Activated effector memory CD4-positive, alpha-beta T cell treated with Interleukin-2 at 50 U/mL for 16 hours (primary cell): Measurements from ENCODE around the gene FAM124B.

Source experiments
- DNase-seq: peaks from one replicate; pipeline ENCODE4 v3.0.0-alpha.2; 2020

The FAM124B gene

DNA sequence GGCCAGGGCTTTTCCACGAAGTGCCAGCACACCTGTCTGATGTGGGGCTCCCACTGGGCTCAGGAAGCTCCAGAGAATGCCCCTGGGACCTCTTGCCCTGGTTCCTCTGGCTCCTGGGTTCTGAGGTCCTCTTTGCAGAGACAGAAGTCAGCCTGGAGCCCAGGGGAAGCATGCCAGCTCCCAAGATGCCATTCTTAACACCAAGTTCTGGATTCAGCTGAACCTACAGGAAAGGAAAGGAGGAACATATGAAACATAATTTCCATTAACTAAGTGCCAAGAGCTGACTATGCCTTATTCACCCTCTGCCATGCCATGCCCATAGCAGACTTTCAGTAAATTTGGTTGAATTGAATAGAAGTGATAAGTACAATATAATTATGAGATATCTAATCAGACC is 21.9 kb downstream of the FAM124B start:
- DNase-seq: no peak

DNA sequence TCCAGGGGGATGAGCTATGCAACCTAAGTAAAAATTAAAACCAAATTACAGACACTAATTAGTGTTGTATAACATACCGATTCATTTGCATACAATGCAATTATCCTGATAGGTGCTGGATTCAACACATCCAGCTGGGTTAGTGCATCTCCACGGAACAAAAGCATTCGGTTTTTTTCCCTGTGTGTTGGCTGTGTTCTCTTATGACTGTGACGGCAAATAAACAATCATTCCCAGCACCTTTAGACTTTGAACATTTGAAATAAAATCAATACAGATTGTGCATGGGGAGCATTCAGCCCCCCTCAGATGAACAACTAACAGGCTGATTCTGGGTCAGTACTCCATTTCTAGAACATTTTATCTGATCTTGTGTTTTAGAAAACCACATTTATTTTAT is 22.7 kb downstream of the FAM124B start:
- no peak for DNase-seq

DNA sequence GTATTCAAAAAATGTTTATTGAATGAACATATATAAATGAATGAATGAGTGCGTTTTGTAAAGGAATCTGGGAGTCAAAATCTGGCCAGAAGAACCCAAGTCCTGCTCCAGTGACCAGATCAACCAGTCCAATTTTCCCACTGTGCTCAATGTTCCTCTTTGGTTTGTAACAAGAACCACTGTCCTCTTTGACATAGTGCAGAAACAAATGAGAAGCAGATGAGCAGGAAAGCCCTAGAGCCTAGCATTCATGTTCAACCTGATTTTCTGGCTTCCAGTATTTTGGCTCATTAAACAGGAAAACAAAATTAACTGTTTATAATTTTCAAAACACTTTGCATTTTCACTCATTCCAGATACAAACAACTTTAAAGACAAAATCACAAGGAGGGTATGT is 23.2 kb downstream of the FAM124B start:
- DNase-seq: no peak

GRCh38 chr2:224377751-224378700 is 23.9 kb downstream of the FAM124B start:
- DNase-seq: no peak

DNA sequence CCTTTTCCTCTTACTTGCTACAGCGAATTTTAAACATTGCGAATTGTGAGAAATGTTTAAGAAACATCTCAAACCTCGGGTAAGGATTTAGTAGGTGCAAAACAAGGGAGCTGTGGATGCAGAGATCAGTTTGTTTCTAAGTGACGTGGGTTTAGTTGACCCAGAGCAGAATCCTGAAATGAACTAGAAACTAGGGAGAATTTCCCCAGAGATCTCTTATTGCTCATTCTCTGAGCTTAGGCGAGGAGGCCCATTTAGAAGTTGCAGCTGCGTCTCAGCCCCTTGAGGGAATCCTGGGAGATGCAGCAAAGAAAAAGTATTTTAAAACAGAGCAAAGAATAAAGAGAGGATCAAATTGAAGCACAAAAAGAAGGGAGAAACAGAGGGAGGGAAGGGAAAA is 29.3 kb downstream of the FAM124B start:
- no peak for DNase-seq

- DNase-seq: no peak
Measured at GRCh38 chr2:224369028-224369632, 32.8 kb downstream of the FAM124B start.

- no peak for DNase-seq
Measured at GRCh38 chr2:224366267-224366844, 35.6 kb downstream of the FAM124B start.

GRCh38 chr2:224365331-224365730 is 36.6 kb downstream of the FAM124B start:
- no peak for DNase-seq

DNA sequence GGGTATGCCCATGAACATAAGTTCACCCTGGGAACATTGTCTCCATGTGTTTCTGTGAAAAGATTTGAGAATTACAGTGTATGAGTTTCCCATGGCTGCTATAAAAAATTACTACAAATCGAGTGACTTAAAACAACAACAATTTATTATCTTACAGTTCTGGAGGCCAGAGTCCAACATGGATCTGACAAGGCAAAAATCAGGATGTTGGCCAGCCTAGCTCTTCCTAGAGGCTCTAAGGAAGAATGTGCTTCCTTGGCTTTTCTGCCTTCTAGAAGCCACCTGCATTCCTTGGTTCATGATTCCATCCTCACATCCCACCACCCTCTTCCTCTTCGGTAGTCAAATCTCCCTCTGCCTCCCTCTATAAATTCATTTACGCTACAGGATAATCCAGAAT is 38.6 kb downstream of the FAM124B start:
- DNase-seq: no peak

DNA sequence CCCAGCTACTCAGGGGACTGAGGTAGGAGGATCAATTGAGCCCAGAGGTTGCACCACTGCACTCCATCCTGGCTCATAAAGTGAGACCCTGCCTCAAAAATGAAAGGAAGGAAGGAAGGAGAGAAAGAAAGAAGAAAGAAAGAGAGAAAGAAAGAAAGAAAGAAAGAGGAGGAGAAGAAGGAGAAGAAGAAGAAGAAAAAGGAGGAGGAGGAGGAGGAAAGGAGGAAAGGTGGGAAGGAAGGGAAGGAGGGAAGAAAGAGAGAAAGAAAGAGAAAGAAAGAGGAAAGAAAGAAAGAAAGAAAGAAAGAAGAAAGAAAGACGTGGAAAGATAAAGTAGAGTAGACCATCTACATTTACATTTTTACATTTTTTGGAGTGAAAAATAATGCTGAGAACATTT is 39.8 kb downstream of the FAM124B start:
- DNase-seq: no peak

- DNase-seq: no peak
Measured at GRCh38 chr2:224360801-224361251, 41.1 kb downstream of the FAM124B start.

GRCh38 chr2:224359569-224359968 is 42.3 kb downstream of the FAM124B start:
- DNase-seq: no peak

- DNase-seq: peak; percentile 12
Measured at GRCh38 chr2:224357098-224357901, 44.6 kb downstream of the FAM124B start.

GRCh38 chr2:224354632-224355211 is 47.2 kb downstream of the FAM124B start:
- no peak for DNase-seq

DNA sequence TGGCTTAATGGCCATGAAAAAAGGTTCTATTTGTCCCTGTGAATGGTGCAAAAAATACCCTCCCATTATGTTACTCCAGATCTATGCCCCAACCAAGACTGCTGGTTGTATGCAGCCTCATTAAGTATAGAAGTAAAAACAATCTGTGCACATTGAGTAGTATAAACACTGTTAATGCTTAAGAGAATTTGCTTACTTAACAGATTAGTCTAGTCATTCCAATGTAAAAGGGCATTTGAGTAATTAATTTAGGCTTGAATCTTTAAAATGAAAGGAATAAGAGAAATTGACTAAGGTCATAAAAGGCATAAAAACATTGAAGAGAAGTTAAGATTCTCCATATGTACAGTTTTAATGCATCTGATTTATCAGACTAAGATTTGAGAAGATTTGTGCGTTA is 51.2 kb downstream of the FAM124B start:
- no peak for DNase-seq

- DNase-seq: no peak
Measured at GRCh38 chr2:224349396-224349795, 52.5 kb downstream of the FAM124B start.

- no peak for DNase-seq
Measured at GRCh38 chr2:224347176-224348051, 54.5 kb downstream of the FAM124B start.

GRCh38 chr2:224345492-224345891 is 56.4 kb downstream of the FAM124B start:
- DNase-seq: no peak

- no peak for DNase-seq
Measured at GRCh38 chr2:224343226-224343625, 58.7 kb downstream of the FAM124B start.

GRCh38 chr2:224335991-224336390 is 65.9 kb downstream of the FAM124B start:
- DNase-seq: no peak

- no peak for DNase-seq
Measured at GRCh38 chr2:224334726-224335125, 67.2 kb downstream of the FAM124B start.
